NCI-H1436 (cell line): ENCODE results near the gene HSPA1A.
"Not testable (repeated sequence)": the region's sequence is repeated elsewhere in the genome, so short reads cannot be mapped to it uniquely, and the experiment has no call there.

Experiments
- DNase-seq: peaks from one replicate; lab custom pipeline; 2025; lab: John Stamatoyannopoulos, UW

The HSPA1A gene

GRCh38 chr6:31781244-31782125 lies 33.9 kb upstream of the HSPA1A start:
- DNase-seq: no peak

GRCh38 chr6:31782126-31782855 lies 33.1 kb upstream of the HSPA1A start:
- DNase-seq: no peak

- no peak for DNase-seq
Measured at GRCh38 chr6:31784098-31784925, 31.0 kb upstream of the HSPA1A start.

DNA sequence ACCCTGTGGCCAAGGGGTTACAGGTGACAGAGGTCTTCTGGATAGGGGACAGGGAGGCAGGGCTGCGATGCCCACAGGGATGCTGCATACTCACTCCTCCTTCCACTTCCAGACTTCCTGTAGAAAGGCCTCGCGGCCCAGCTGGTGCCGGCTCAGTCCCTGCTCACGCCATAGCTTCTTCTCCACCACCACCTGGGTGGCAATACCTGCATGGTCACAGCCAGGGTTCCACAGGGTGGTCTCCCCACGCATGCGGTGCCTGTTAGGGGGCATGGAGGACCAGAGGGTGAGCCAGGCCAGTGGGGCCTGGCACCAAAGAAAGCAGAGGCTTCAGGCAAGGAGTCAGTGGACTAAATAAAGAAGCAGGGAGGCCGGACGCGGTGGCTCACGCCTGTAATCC lies 29.9 kb upstream of the HSPA1A start:
- no peak for DNase-seq

- peak; percentile 23 for DNase-seq
Measured at GRCh38 chr6:31791324-31792089, 23.8 kb upstream of the HSPA1A start.

DNA sequence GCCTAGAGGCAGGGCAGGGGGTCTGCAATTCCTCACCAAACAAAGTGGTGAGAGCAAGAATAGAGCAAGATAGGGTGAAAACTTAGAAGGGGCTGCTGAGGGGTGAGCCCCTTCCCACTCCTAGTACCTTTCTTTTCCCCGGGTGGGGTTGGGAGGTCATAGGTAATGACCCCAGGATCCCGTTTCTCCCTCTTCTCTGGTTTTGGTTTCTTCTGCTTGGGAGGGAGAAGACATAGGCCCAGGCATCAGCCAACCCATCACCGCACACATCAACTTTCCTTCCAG lies 23.3 kb upstream of the HSPA1A start:
- DNase-seq: no peak

DNA sequence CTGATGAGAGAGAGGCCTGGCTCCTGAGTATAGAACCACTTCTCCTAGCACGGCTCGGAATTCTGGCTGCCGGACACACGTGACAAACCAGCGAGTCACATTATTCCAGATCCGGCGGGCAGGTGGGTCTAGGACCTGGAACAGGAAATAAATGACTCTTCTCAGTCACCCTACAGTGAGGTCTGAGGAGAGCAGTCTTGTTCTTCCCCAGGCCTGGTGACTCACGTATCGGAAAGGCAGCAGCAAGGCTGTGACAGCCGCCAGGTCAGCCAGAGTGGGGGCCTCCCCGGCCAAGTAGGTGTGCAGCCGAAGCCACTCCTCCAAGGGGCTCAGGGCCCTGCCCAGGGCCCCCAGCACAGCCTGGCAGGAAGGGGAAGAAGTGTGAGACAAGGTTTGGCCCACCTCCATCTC lies 22.6 kb upstream of the HSPA1A start:
- no peak for DNase-seq

DNA sequence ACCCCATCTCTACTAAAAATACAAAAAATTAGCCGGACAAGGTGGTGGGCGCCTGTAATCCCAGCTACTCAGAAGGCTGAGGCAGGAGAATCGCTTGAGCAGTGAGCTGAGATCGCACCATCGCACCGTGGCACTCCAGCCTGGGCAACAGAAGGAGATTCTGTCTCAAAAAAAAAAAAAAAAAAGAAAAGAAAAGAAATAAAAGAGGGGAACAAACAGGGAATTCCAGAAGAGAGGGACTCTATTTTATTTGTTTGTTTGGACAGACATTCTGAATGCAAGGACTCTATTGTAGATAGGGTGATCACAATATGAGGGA lies 21.5 kb upstream of the HSPA1A start:
- not testable (repeated sequence) for DNase-seq

DNA sequence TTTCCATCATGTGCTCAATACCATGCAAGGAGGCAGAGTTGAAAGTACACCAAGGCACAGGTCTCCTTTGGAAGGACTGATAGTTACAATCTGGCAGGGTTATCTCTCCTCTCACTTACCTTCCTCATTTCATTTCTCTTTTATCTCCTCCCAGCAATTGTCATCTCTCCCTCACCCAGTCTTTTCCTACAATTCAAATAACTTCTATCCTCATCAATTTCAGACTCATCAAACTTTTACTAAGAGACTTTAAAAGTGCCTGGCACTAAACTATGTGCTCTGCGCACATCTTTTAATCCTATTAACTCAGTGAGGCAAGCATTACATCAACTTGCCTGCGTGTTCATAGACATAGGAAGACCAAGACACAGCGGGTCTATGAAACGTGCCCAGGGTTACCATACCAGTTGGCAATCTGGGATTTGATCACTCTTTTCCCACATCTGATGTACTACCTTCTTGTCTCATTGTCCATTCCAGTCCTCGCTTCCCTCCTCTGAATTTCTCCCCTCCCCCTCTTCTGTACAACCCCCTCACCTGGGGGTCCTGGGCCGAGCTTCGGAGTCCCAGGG lies 21.0 kb upstream of the HSPA1A start:
- DNase-seq: no peak

- no peak for DNase-seq
Measured at GRCh38 chr6:31794866-31795615, 20.3 kb upstream of the HSPA1A start.

DNA sequence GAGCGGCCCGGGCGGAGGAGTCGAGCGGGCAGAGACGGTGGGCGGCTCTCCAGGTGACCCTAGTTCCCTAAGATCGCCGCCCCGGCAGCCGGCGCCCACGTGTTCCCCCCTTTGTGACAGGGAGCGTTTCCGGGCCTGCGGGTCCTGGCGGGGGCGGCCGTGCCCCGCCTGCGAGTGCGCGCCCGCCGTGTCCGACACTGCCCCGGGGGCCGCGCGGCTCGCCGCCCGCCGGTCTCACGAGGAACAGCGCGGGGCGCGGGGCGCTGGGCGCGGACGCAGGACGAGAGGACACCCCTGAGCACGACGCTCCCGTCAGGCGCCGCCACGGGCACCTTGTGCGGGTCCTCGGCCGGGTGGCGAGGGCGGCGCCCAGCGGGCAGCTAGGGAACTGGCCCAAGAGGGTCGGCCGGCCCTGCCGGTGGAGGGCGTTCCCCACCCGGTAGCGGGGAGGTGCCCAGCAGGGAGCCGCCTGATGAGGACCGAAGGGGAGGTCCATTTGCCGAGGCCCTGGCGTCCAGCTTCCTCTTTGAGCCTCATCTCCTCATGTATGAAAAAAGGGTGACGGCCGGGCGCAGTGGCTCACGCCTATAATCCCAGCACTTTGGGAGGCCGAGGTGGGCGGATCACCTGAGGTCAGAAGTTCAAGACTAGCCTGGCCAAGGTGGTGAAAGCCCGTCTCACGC lies 19.6 kb upstream of the HSPA1A start, which contains the start of gene VARS1:
VARS1 (minus strand) TSS at position 137 of the 683 bp plus-strand sequence. CDS start 535 bp downstream, outside the sequence.
- peak; percentile 79 for DNase-seq

GRCh38 chr6:31796993-31797385 lies 18.4 kb upstream of the HSPA1A start:
- no peak for DNase-seq

DNA sequence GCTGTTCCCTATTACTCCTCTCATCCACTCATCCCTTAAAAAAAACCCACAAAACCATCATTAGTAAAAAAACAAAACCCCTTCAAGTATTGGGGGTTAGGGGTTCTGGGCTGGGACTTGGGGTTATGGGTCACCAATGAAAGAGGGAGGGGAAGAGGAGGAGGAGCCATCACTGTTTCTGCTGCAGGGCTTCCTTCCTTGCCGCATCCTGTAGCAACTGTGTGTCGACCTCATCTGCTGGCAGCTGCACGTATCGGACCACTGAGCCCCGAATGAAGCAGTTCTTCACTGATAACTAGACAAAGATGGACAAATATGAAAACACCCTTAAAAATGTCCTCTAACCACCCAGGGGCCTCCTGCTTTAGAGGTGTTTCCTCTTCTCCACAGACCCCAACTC lies 17.8 kb upstream of the HSPA1A start:
- no peak for DNase-seq

DNA sequence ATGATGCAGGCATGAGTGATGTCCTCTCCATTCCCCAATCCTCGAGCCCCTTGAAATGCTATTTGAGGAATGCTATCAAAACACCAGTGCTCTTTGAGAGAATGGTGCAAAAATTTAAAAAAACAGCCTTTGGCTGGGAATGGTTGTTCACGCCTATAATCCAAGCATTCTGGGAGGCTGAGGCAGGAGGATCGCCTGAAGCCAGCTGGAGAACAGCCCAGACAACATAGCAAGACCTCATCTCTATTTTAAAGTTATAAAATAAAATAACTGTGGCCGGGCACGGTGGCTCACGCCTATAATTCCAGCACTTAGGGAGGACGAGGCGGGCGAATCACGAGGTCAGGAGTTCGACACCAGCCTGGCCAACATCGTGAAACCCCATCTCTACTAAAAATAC lies 15.6 kb upstream of the HSPA1A start:
- no peak for DNase-seq

DNA sequence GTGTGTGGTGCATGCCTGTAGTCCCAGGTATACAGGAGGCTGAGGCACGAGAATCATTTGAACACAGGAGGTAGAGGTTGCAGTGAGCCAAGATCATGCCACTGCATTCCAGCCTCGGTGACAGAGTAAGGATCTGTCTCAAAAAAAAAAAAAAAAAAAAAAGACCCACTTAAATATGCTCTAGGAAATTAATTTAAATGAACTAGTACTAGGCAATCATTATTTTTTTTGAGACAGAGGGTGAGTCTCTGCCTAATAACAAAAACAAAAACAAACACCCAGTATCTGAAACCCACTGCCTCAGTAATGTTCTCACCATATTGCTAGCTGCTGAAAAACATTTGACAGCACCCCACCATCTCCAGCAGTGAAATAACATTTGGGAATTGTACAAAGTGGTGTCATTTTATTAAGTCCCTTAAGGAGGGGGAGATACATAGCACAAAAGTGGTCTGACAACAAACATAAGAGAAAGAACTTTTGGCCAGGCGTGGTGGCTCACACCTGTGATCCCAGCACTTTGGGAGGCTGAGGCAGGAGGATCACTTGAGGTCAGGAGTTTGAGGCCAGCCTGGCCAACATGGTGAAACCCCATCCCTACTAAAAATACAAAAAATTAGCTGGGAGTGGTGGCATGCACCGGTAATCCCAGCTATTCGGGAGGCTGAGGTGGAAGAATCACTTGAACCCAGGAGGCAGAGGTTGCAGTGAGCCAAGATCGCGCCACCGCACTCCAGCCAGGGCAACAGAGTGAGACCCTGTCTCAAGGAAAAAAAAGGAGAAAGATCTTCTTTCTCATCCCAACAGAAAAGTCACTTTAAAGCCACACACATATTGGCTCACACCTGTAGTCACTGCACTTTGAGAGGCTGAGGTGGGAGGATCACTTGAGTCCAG lies 14.1 kb upstream of the HSPA1A start:
- DNase-seq: not testable (repeated sequence)

DNA sequence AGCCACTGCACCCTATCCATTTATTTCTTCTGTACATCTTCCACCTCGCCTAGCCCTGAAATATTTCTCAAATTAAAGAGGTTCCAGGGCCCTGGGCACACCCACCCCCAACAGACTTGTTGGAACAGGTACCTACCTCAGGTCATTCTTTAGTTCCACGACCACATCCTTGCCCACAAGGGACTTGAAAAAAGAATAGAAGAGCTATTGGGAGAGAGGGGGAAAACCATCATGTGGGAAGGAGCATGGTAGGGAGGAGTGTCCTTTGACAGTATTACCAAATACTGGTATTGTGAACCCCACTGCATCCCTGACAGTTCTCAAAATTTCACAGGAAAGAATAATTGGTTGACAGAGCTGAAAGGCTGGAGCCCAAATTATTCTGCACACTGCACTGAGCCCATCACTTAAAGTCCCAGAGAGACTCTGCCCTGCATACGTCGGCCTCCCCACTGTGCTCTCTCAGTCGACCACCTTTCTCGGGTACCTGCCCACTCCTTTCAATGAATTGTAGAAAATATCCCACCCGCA lies 9.3 kb upstream of the HSPA1A start:
- no peak for DNase-seq

- peak; percentile 96 for DNase-seq
Measured at GRCh38 chr6:31806470-31807272, 8.7 kb upstream of the HSPA1A start, which contains the start of gene LSM2. Gene LSM2, minus strand, starts transcription at chr6:31806966. Its CDS starts 209 bp downstream, at chr6:31806757.

- not testable (repeated sequence) for DNase-seq
Measured at GRCh38 chr6:31808599-31808998, 6.7 kb upstream of the HSPA1A start.
